Measurements from ENCODE around the gene CALN1.

Gene CALN1

GRCh38 chr7:72032934-72033333 is 379.2 kb downstream of the CALN1 start:
- H3K4me3 ChIP-seq (ENCODE audit: low read depth, low read length), result no peak overlapping the region
- H3K36me3 ChIP-seq (ENCODE audit: control insufficient read depth in 2 of 2, insufficient read depth in 1 of 2, low read length in 2 of 2), result no peaks in the 10 kb centered on the region
- TF ChIP-seq FEZF1 (tag by site-specific recombination; IDR thresholded peaks at IDR 0.05), result no peak
- TF ChIP-seq ZNF514 (tag by site-specific recombination; IDR thresholded peaks at IDR 0.05), result no peak
- TF ChIP-seq HIC1 (tag by site-specific recombination; IDR thresholded peaks at IDR 0.05), result no peak
- TF ChIP-seq ZNF157 (tag by site-specific recombination; IDR thresholded peaks at IDR 0.05), result no peak
- TF ChIP-seq ZNF530 (tag by site-specific recombination; IDR thresholded peaks at IDR 0.05; ENCODE audit: low read depth), result no peak
- no peak for TF ChIP-seq PRDM10 (tag by site-specific recombination; IDR thresholded peaks at IDR 0.05)
- no peak for TF ChIP-seq ZNF114 (tag by site-specific recombination; IDR thresholded peaks at IDR 0.05)
- no peak for TF ChIP-seq ZNF664 (tag by site-specific recombination; IDR thresholded peaks at IDR 0.05)
- TF ChIP-seq ZNF223 (tag by site-specific recombination; IDR thresholded peaks at IDR 0.05), result no peak
- TF ChIP-seq ZNF660 (tag by site-specific recombination; IDR thresholded peaks at IDR 0.05), result no peak
- TF ChIP-seq REST (tag by site-specific recombination; IDR thresholded peaks at IDR 0.05), result no peak
- no peak for TF ChIP-seq ATF2 (tag by site-specific recombination; IDR thresholded peaks at IDR 0.05; ENCODE audit: low read depth)
- TF ChIP-seq ZNF214 (tag by site-specific recombination; IDR thresholded peaks at IDR 0.05; ENCODE audit: borderline replicate concordance), result no peak
- TF ChIP-seq ZNF529 (tag by site-specific recombination; IDR thresholded peaks at IDR 0.05; ENCODE audit: insufficient replicate concordance), result no peak
- no peak for TF ChIP-seq ZNF548 (tag by site-specific recombination; IDR thresholded peaks at IDR 0.05)
- TF ChIP-seq ZNF248 (tag by site-specific recombination; IDR thresholded peaks at IDR 0.05), result no peak
- no peak for TF ChIP-seq OVOL3 (tag by site-specific recombination; IDR thresholded peaks at IDR 0.05)
- H3K9me3 ChIP-seq (ENCODE audit: control insufficient read depth, insufficient read depth, low read depth, low read length), result no peaks in the 10 kb centered on the region
- H3K27ac ChIP-seq (ENCODE audit: extremely low read depth, low read depth, low read length), result no peak overlapping the region
- CTCF ChIA-PET, result no interaction called here
- no peaks in the 10 kb centered on the region for H3K4me1 ChIP-seq (ENCODE audit: control insufficient read depth, insufficient read depth, low read length)
- POLR2A ChIA-PET, result no interaction called here
